ENCODE data around the gene TMPRSS11A. TPM values are rescaled to one million over a fixed set of nuclear protein-coding genes. Genes with fewer than 3 reads are reported as not detected.

Gene TMPRSS11A
- total and polyA plus RNA-seq, 8 donors = 0.04 to 0.15 (median 0.09) TPM; not detected in 2

- Histone ChIP-seq H3K4me3 (no peak overlapping the region), H3K4me1 (no peaks in the 10 kb centered on the region), H3K27me3 (no peaks in the 10 kb centered on the region), H3K27ac (no peak overlapping the region), H3K9me3 (peaks cover 0 to 3% of the 10 kb centered on the region in 2 donors), H3K36me3 (no peaks in the 10 kb centered on the region)
- no peak for ATAC-seq
- DNase-seq = no peak
- intact Hi-C loops (cut with DNase I) = no loop called here
- TF ChIP-seq CTCF (IDR thresholded peaks at IDR 0.05) = no peak
These were observed 22.8 kb downstream of the TMPRSS11A start for GRCh38 chr4:67940506-67940905.

DNA sequence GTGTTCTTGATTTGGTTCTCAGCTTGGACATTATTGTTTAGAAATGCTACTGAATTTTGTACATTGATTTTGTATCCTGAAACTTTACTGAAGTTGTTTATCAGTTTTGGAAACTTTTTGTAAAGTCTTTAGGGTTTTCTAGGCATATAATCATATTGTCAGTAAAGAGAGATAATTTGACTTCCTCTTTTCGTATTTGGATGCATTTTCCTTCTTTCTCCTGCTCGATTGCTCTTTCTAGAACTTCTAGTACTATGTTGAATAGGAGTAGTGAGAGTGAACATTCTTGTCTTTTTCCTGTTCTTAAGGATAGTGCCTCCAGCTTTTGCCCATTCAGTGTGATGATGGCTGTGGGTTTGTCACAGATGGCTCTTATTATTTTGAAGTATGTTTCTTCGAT is 24.1 kb downstream of the TMPRSS11A start:
- Histone ChIP-seq H3K4me3 (no peak overlapping the region), H3K4me1 (no peaks in the 10 kb centered on the region), H3K9me3 (peaks cover 0 to 3% of the 10 kb centered on the region in 2 donors), H3K27ac (no peak overlapping the region), H3K27me3 (no peaks in the 10 kb centered on the region), H3K36me3 (no peaks in the 10 kb centered on the region)
- no peak for TF ChIP-seq CTCF (IDR thresholded peaks at IDR 0.05)
- DNase-seq (no peak), ATAC-seq (no peak)
- intact Hi-C loops (cut with DNase I) = no loop called here

DNA sequence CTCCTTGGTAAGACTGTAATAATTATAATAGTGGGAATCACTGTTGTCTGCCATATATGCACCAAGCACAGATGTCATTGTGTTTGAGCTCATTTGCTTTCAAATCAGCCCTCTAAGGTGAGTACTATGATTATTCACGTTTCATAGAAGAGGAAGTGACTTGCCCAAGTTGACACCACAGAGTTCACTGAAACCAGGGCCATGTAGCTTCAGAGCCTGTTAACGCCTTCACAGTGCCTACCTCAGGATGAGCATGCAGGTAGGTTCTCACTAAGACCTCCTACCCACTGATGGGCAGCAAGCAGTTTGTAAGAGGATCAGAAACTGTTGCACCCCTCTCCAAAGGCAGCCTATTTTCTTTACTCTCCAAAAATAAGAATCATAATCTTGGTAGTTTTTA is 27.4 kb downstream of the TMPRSS11A start:
- intact Hi-C loops (cut with DNase I) = no loop called here
- Histone ChIP-seq H3K36me3 (no peaks in the 10 kb centered on the region), H3K9me3 (peaks cover 0 to 3% of the 10 kb centered on the region in 2 donors), H3K27ac (no peak overlapping the region), H3K27me3 (no peaks in the 10 kb centered on the region), H3K4me1 (no peaks in the 10 kb centered on the region), H3K4me3 (no peak overlapping the region)
- no peak for TF ChIP-seq CTCF (IDR thresholded peaks at IDR 0.05)
- ATAC-seq = no peak
- DNase-seq = no peak

DNA sequence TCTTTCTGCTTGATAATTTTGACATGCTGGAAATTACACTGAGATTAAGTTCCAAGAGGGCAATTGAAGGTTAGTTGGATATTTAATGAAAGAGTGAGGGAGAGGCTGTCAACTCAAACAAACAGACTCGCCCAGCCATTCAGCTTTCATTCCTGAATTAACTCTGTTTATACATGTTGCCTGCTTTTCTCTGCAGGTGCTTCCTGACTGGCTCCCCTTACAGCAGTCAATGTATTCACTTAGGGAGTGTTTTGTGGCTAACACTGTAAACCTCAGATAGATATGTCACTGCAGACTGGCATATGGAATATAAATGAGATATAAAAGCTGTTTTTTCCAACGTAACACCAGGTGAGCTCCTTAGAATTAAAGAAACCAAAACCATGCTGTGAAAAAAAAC is 28.7 kb downstream of the TMPRSS11A start:
- DNase-seq (peak in 2 of 4 donors; percentile 4 to 40), ATAC-seq (no peak)
- H3K27me3 ChIP-seq = no peaks in the 10 kb centered on the region
- intact Hi-C loops (cut with DNase I) = no loop called here
- H3K4me3 ChIP-seq = no peak overlapping the region
- no peak overlapping the region for H3K27ac ChIP-seq
- H3K4me1 ChIP-seq = no peaks in the 10 kb centered on the region
- no peak for TF ChIP-seq CTCF (IDR thresholded peaks at IDR 0.05)
- no peaks in the 10 kb centered on the region for H3K36me3 ChIP-seq
- peaks cover 0 to 3% of the 10 kb centered on the region in 2 donors for H3K9me3 ChIP-seq

DNA sequence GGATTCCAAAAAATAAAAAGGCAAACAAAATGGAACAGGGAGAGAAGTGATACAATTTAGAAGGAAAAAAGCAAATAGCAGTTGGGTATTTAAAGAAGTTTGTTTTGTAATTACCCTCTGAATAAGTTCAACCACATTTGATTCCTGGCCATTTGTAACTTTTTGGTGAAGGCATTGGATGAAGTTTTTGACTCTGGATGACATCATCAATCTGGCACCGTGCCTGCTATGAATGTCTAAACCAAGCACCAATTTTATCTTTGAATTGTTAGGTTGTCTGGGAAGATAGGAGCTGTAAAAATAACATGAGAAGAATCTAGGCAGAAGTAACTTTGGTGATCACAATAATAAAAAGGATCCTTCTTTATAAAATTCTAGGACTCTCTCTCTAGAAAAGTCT is 29.5 kb downstream of the TMPRSS11A start:
- no peak for TF ChIP-seq CTCF (IDR thresholded peaks at IDR 0.05)
- Histone ChIP-seq H3K4me1 (no peaks in the 10 kb centered on the region), H3K27ac (no peak overlapping the region), H3K36me3 (no peaks in the 10 kb centered on the region), H3K9me3 (peaks cover 0 to 2% of the 10 kb centered on the region in 2 donors), H3K27me3 (no peaks in the 10 kb centered on the region), H3K4me3 (no peak overlapping the region)
- ATAC-seq (no peak), DNase-seq (no peak)
- intact Hi-C loops (cut with DNase I) = no loop called here
